Fibroblast of the aortic adventitia (primary cell): ENCODE measurements around the gene POU3F1. TPM values are rescaled to one million over a fixed set of nuclear protein-coding genes. Genes with fewer than 3 reads are reported as not detected.

Source experiments
- DNase-seq: peaks from one replicate; pipeline ENCODE4 v3.0.0-alpha.2; 2010; ENCODE audit warnings: low read depth
- H3K4me3 ChIP-seq: 2 replicates; pipeline ENCODE4 v1.5.1; 2011; ENCODE audit warnings: low read depth, mild to moderate bottlenecking, control low read depth, low read length, moderate library complexity
- CTCF ChIP-seq: IDR thresholded peaks from 2 replicates; pipeline ENCODE4 v1.5.1; 2011; ENCODE audit warnings: mild to moderate bottlenecking, low read length, control low read depth, inconsistent platforms; ENCODE audit not compliant: insufficient read depth
- total RNA-seq: library from RNA; depleted of rRNA; stranded (reverse); fragments of >200 nt; gene quantifications from 2 replicates; pipeline ENCODE4 v1.2.3, GENCODE V29; 2012; ENCODE audit warnings: low replicate concordance

Gene POU3F1
- total RNA-seq, 1 donor = not detected

DNA sequence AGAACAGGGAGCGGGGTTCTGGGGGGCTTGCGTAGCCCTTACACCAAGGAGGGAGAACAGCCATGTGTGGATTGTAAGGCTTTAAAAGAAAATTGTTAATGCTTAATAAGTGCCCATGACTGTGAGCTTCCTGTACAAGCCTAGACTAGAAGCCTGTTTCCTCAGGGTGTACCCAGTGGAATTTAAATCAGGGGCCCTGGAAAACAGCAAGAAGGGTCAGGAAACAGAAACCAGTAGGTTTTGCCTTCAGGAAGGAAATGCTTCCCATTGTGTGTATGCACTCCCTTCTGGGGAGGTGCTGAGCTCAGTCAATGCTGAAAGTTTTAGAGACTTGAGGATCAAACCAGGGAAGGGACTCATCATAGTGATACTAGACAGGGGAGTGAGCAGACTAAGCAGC, 21.4 kb downstream of the POU3F1 start:
- no peak for TF ChIP-seq CTCF
- H3K4me3 ChIP-seq = no peak overlapping the region
- DNase-seq = no peak

DNA sequence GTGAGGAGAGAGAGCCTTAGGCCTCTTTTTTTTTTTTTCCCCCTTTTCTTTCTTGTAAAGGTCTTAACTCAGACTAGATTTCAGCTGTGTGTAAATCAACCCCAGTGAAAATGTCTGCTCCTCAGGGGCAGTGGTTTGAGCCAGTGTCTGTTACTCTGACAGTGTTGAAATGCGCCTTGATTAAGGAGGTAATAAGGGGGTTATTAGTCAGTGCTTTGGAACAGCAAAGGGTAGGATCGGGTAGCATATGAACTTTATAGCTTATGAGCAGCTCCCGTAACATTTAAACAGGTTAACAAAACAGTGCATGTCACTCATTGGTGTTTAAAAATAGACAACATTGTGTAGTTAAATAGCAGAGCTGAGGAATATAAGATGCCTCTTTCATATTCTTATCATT, 23.8 kb downstream of the POU3F1 start:
- DNase-seq = no peak
- TF ChIP-seq CTCF = no peak
- H3K4me3 ChIP-seq = no peak overlapping the region

GRCh38 chr1:38021969-38022368, 24.6 kb downstream of the POU3F1 start:
- no peak overlapping the region for H3K4me3 ChIP-seq
- no peak for TF ChIP-seq CTCF
- DNase-seq = no peak

DNA sequence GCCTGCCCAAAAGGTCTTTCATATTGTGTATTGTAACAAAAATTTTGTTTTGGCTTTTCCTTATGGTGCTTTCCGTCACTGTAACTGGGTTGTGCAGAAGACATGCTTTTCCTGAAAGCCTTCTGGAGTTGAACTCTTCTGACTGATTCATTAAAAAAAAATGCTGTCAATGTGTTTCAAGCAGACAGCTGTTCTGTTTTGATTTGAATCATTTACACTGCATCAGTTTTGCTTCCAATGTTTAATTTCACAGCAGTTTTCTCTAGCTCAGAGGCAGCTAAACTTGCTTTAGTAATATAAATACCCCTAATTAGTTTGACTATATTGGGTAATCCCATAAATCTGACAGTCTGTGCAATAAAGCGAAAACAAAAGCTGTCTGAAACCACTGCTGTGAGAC, 26.2 kb downstream of the POU3F1 start:
- no peak overlapping the region for H3K4me3 ChIP-seq
- no peak for TF ChIP-seq CTCF
- no peak for DNase-seq

GRCh38 chr1:38018864-38019343, 27.7 kb downstream of the POU3F1 start:
- peak; percentile 75 for TF ChIP-seq CTCF
- peak; percentile 69 for DNase-seq

GRCh38 chr1:38015978-38016725, 30.4 kb downstream of the POU3F1 start:
- TF ChIP-seq CTCF = no peak
- DNase-seq = peak; percentile 83
- H3K4me3 ChIP-seq = peak overlapping the region; percentile 35

More at GRCh38 chr1:38018864-38019343, 27.7 kb downstream of the POU3F1 start:
- H3K4me3 ChIP-seq = no peak overlapping the region
